GM19324 (cell line): ENCODE measurements around the gene TMEM116.

ENCODE experiments used
- ATAC-seq: cut with Tn5 transposase; IDR thresholded peaks from one replicate; pipeline ENCODE4 v1.9.1; 2021; ENCODE audit warnings: mild to moderate bottlenecking, moderate library complexity; ENCODE audit not compliant: unreplicated experiment, low FRiP score

TMEM116 gene

DNA sequence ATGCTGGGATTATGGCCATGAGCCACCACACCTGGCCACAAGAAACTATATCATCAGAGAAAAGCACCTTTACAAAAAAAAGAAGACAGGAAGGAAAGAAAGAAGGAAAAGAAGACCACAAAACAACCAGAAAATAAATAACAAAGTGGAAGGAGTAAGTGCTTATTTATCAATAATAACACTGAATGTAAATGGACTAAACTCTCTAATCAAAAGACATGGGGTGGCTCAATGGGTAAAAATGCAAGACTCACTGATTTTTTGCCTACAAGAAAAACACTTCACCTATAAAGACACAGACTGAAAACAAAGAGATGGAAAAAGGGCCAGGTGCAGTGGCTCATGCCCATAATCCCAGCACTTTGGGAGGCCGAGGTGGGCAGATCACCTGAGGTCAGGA is 105.2 kb downstream of the TMEM116 start:
- ATAC-seq = no peak

- ATAC-seq = no peak
These were observed 107.5 kb downstream of the TMEM116 start for GRCh38 chr12:111905502-111905901.

GRCh38 chr12:111904446-111904975 is 108.5 kb downstream of the TMEM116 start:
- no peak for ATAC-seq

- ATAC-seq = no peak
These were observed 111.8 kb downstream of the TMEM116 start for GRCh38 chr12:111901182-111901581.

GRCh38 chr12:111894556-111894955 is 118.4 kb downstream of the TMEM116 start:
- ATAC-seq = no peak

DNA sequence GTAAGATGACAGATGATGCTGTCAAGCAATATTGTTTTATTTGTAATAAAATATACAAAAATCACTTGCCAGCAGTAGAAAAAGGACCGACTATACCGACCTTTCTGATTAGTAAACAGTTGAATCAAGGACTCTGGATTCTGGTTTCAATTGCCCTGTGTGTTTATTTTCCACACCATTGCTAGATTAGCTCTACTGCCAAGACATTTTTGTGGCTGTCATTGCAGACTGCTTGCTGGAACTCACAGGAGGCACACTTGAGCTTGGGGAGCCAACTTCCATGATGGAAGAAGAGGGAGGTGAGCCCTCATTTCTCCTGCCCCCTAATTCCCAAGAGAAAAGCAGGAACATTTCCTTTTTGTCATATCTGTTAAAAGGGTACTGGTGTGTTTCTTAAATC is 119.7 kb downstream of the TMEM116 start:
- ATAC-seq = no peak

DNA sequence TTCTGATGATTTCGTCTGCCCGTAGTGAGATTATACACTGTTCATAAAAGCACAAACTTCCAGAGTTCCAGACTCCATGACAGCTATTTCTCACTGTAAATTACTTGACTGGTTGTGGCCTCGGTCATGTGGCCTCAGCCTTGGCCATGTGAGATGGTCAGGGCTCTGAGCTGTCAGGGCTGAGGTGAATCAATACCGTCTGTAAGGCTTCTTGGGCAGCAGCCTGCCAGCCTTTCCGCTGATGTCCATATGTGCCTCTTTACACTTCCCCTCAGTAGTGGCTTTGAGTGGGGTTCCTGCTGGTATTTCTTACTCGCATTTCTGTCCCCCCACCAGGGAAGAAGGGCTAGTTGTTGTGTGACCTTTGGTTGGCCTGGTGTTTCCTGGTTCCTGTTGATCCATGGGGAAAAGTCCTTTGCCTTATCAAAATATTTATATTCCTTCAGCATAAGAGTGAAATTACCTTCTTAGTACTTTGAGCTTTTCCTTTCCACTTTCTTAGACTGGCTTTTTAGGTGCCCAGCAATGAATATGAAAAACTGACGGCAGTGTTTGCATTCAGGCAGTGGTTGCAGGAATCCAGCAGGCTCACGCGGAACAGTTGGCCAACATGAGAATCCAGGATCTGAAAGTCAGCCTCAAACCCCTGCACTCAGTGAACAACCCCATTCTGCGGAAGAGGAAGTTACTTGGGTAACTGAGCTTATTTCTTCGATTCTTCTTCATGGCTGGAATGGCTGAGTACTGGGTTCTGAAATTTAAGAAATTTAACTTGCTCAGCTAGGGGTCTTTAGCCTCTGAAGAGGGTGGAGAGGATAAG is 124.8 kb downstream of the TMEM116 start:
- ATAC-seq = no peak

GRCh38 chr12:111886662-111887545 is 126.1 kb downstream of the TMEM116 start:
- ATAC-seq = no peak

DNA sequence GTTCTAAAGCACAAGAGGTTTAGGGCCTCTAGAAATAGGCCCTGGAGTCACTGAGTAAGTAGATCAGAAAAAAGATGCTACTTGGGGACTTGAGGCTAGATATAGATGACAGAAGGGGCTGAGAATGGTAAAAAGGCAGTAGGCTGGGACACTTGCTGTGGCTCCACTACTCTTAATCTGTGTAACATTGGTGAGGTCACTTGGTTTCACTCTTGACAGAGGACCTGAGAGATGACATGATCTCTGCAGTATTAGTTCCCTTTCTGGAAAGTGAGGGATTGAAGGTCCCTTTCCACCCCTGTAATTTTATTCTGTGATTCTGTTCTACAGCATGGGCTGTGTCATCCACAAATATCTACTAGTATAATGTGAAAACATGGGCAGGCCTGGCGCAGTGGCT is 131.2 kb downstream of the TMEM116 start:
- ATAC-seq = no peak
